NT2/D1 (cell line): ENCODE measurements around the gene CDRT15.

ENCODE experiments used
- YY1 ChIP-seq: IDR thresholded peaks from 2 replicates; pipeline ENCODE4 v1.6.1; 2011; ENCODE audit not compliant: insufficient read length, insufficient read depth
- ZNF274 ChIP-seq: IDR thresholded peaks from 2 replicates; pipeline ENCODE4 v1.6.1; 2011; ENCODE audit warnings: mild to moderate bottlenecking, low read depth, low read length

- TF ChIP-seq ZNF274 = no peak
- TF ChIP-seq YY1 = no peak
Observed at GRCh38 chr17:14204546-14204945, 32.1 kb downstream of the CDRT15 start.
